GM21360 (cell line): ENCODE measurements around the gene MOV10L1.
"Not testable (repeated sequence)": the region's sequence is repeated elsewhere in the genome, so short reads cannot be mapped to it uniquely, and the experiment has no call there.

Experiments
- ATAC-seq: cut with Tn5 transposase; IDR thresholded peaks from one replicate; pipeline ENCODE4 v1.9.1; 2021; ENCODE audit warnings: mild to moderate bottlenecking, moderate library complexity; ENCODE audit not compliant: unreplicated experiment

The MOV10L1 gene

GRCh38 chr22:50131894-50132293 is 42.1 kb downstream of the MOV10L1 start:
- ATAC-seq: no peak

GRCh38 chr22:50134481-50134880 is 44.7 kb downstream of the MOV10L1 start:
- ATAC-seq: no peak

GRCh38 chr22:50136581-50137015 is 46.8 kb downstream of the MOV10L1 start:
- no peak for ATAC-seq

- not testable (repeated sequence) for ATAC-seq
Observed at GRCh38 chr22:50137277-50137676, 47.5 kb downstream of the MOV10L1 start.

GRCh38 chr22:50138041-50138440 is 48.2 kb downstream of the MOV10L1 start:
- no peak for ATAC-seq

- ATAC-seq: no peak
Observed at GRCh38 chr22:50138988-50139387, 49.2 kb downstream of the MOV10L1 start.

- ATAC-seq: no peak
Observed at GRCh38 chr22:50139843-50140415, 50.1 kb downstream of the MOV10L1 start.

GRCh38 chr22:50140615-50141014 is 50.8 kb downstream of the MOV10L1 start:
- no peak for ATAC-seq

- ATAC-seq: no peak
Observed at GRCh38 chr22:50141462-50141861, 51.7 kb downstream of the MOV10L1 start.

GRCh38 chr22:50141891-50142363 is 52.1 kb downstream of the MOV10L1 start:
- no peak for ATAC-seq

GRCh38 chr22:50143096-50143495 is 53.3 kb downstream of the MOV10L1 start:
- ATAC-seq: no peak

- no peak for ATAC-seq
Observed at GRCh38 chr22:50144005-50144614, 54.3 kb downstream of the MOV10L1 start.

- ATAC-seq: no peak
Observed at GRCh38 chr22:50145721-50146438, 56.1 kb downstream of the MOV10L1 start.

- no peak for ATAC-seq
Observed at GRCh38 chr22:50146439-50147238, 56.8 kb downstream of the MOV10L1 start.

- ATAC-seq: not testable (repeated sequence)
Observed at GRCh38 chr22:50147258-50148165, 57.7 kb downstream of the MOV10L1 start.

GRCh38 chr22:50148166-50148500 is 58.3 kb downstream of the MOV10L1 start:
- no peak for ATAC-seq

GRCh38 chr22:50148991-50149721 is 59.4 kb downstream of the MOV10L1 start:
- peak; percentile 49 for ATAC-seq

GRCh38 chr22:50150161-50151129 is 60.6 kb downstream of the MOV10L1 start:
- ATAC-seq: no peak
